ENCODE results near the gene IL1RAPL2.

IL1RAPL2 gene

GRCh38 chrX:105715746-105716145, 1149.7 kb downstream of the IL1RAPL2 start:
- ChIA-PET POLR2A (no interaction called here), CTCF (interaction anchor here (0.7 kb wide), 1 partner anchor 408 kb away, joined by 3 read pairs; no protein-coding TSS in a partner anchor)
- Histone ChIP-seq H3K27ac (ENCODE audit: extremely low read depth, low read depth, low read length) (no peak overlapping the region), H3K4me3 (ENCODE audit: low read depth, low read length) (no peak overlapping the region), H3K9me3 (ENCODE audit: control insufficient read depth, insufficient read depth, low read depth, low read length) (no peaks in the 10 kb centered on the region; the same call in 1 of the 2 replicates), H3K4me1 (ENCODE audit: control insufficient read depth, insufficient read depth, low read length) (no peaks in the 10 kb centered on the region), H3K36me3 (ENCODE audit: control insufficient read depth in 2 of 2, insufficient read depth in 1 of 2, low read length in 2 of 2) (no peaks in the 10 kb centered on the region)
- no peak for TF ChIP-seq ZNF426 (tag by site-specific recombination; IDR thresholded peaks at IDR 0.05)

GRCh38 chrX:105723966-105724735, 1158.2 kb downstream of the IL1RAPL2 start:
- ChIA-PET POLR2A (no interaction called here), CTCF (interaction anchor here (0.6 to 0.9 kb wide), 2 partner anchors 22 to 316 kb away, joined by 3 read pairs; no protein-coding TSS in a partner anchor)

GRCh38 chrX:105725228-105725627, 1159.2 kb downstream of the IL1RAPL2 start:
- Histone ChIP-seq H3K4me1 (ENCODE audit: control insufficient read depth, insufficient read depth, low read length) (no peaks in the 10 kb centered on the region), H3K36me3 (ENCODE audit: control insufficient read depth in 2 of 2, insufficient read depth in 1 of 2, low read length in 2 of 2) (no peaks in the 10 kb centered on the region), H3K27ac (ENCODE audit: extremely low read depth, low read depth, low read length) (no peak overlapping the region), H3K9me3 (ENCODE audit: control insufficient read depth, insufficient read depth, low read depth, low read length) (no peaks in the 10 kb centered on the region; the same call in 1 of the 2 replicates), H3K4me3 (ENCODE audit: low read depth, low read length) (no peak overlapping the region)
- POLR2A ChIA-PET: no interaction called here
- CTCF ChIA-PET: no interaction called here
- no peak for TF ChIP-seq GLIS2 (tag by site-specific recombination; IDR thresholded peaks at IDR 0.05)
- TF ChIP-seq ZNF639 (tag by site-specific recombination; IDR thresholded peaks at IDR 0.05): no peak
- TF ChIP-seq ZNF830 (tag by site-specific recombination; IDR thresholded peaks at IDR 0.05; ENCODE audit: low read depth): no peak
- TF ChIP-seq PRDM2 (tag by site-specific recombination; IDR thresholded peaks at IDR 0.05; ENCODE audit: borderline replicate concordance): no peak
- no peak for TF ChIP-seq ZNF214 (tag by site-specific recombination; IDR thresholded peaks at IDR 0.05; ENCODE audit: borderline replicate concordance)
- TF ChIP-seq ZBTB6 (tag by site-specific recombination; IDR thresholded peaks at IDR 0.05): no peak

More at GRCh38 chrX:105723966-105724735, 1158.2 kb downstream of the IL1RAPL2 start:
- no peaks in the 10 kb centered on the region; the same call in 1 of the 2 replicates for H3K9me3 ChIP-seq (ENCODE audit: control insufficient read depth, insufficient read depth, low read depth, low read length)
- no peaks in the 10 kb centered on the region for H3K36me3 ChIP-seq (ENCODE audit: control insufficient read depth in 2 of 2, insufficient read depth in 1 of 2, low read length in 2 of 2)
- H3K4me3 ChIP-seq (ENCODE audit: low read depth, low read length): no peak overlapping the region
- no peaks in the 10 kb centered on the region for H3K4me1 ChIP-seq (ENCODE audit: control insufficient read depth, insufficient read depth, low read length)
- no peak overlapping the region for H3K27ac ChIP-seq (ENCODE audit: extremely low read depth, low read depth, low read length)
- TF ChIP-seq ZNF404 (tag by site-specific recombination; IDR thresholded peaks at IDR 0.05): no peak
- no peak for TF ChIP-seq ZBTB21 (tag by site-specific recombination; IDR thresholded peaks at IDR 0.05)
- no peak for TF ChIP-seq ZNF19 (tag by site-specific recombination; IDR thresholded peaks at IDR 0.05; ENCODE audit: low read depth)
- no peak for TF ChIP-seq ZSCAN23 (tag by site-specific recombination; IDR thresholded peaks at IDR 0.05)
- no peak for TF ChIP-seq INSM2 (tag by site-specific recombination; IDR thresholded peaks at IDR 0.05)
- TF ChIP-seq OSR2 (tag by site-specific recombination; IDR thresholded peaks at IDR 0.05): no peak
- no peak for TF ChIP-seq WT1 (tag by site-specific recombination; IDR thresholded peaks at IDR 0.05)
- no peak for TF ChIP-seq ZNF530 (tag by site-specific recombination; IDR thresholded peaks at IDR 0.05; ENCODE audit: low read depth)
- no peak for TF ChIP-seq PBX3 (CRISPR knock-in tag; IDR thresholded peaks at IDR 0.05)
- TF ChIP-seq ZNF785 (tag by site-specific recombination; IDR thresholded peaks at IDR 0.05): no peak
- TF ChIP-seq ZBTB17 (tag by site-specific recombination; IDR thresholded peaks at IDR 0.05): no peak
- TF ChIP-seq ZNF169 (tag by site-specific recombination; IDR thresholded peaks at IDR 0.05): no peak
- no peak for TF ChIP-seq ZNF48 (tag by site-specific recombination; IDR thresholded peaks at IDR 0.05)
- TF ChIP-seq TCF7L2 (IDR thresholded peaks at IDR 0.05; ENCODE audit: borderline replicate concordance, low read depth, low read length): no peak

Data from HEK293 (cell line).